Measurements from ENCODE around the gene B3GNT3.

B3GNT3 gene

GRCh38 chr19:17860993-17861360, 66.0 kb downstream of the B3GNT3 start:
- DNase-seq (ENCODE audit: low read depth) = no peak

GRCh38 chr19:17861542-17862402, 66.8 kb downstream of the B3GNT3 start:
- no peak for DNase-seq (ENCODE audit: low read depth)

- DNase-seq (ENCODE audit: low read depth) = no peak
These were observed 68.0 kb downstream of the B3GNT3 start for GRCh38 chr19:17862711-17863519.
